Endometrial microvascular endothelial cells (primary cell): ENCODE results near the gene SLC36A4. TPM values are rescaled to one million over a fixed set of nuclear protein-coding genes. Genes with fewer than 3 reads are reported as not detected.
"Not testable (repeated sequence)": the region's sequence is repeated elsewhere in the genome, so short reads cannot be mapped to it uniquely, and the experiment has no call there.

Experiments used
- in situ Hi-C: cut with HindIII; loops from 2 replicates; pipeline ENCODE4 v1.10.0; 2017; ENCODE audit warnings: low sequenced_read_pairs, low pct_unique_long_range_greater_than_20kb; ENCODE audit errors: inconsistent ontology term
- total RNA-seq: library from RNA; depleted of rRNA; stranded (reverse); fragments of >200 nt; gene quantifications from one replicate; pipeline ENCODE4 v1.2.3, GENCODE V29; 2015; ENCODE audit errors: inconsistent ontology term

The SLC36A4 gene
- total RNA-seq: 3.3 TPM

DNA sequence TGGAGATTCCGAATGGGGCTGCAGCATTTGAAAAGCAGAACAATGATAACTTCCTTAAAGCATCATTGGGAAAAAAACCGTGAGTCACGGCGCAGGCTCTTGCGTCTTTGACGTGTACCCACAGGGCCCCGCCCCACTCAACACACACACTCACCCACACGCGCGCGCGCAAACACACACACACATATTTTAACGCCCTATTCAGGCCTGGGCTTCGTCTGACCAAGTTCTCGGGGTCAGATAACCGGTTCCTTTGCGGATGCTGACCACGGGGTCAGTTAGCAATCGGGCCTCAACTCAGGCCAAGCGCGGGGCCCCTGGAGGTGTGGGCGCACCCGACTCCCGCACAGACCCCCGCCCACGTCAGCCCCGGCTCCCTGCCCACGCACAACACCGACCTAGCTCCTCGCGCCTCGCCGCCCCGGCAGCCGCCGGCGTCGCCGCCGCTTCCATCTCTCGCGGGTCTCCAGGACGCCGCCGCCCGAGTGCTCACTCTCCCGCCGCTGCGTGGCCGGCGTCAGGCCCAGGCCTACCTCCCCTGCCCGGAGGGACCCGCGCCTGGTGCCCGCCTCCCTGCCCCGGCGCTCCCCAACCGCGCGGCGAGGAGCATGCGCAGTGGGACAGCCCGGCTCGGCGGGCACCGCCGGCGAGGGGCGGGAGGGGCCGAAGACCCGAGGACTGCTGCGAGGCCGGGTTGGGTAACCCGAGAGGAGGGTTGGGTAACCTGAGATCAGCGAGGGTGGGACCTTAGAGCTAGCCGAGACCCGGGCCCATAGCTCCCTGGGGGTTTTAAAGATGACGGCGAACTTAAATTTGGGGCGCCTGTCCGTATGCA is at the start of gene SLC36A4:
Gene SLC36A4, minus strand, starts transcription at position 612 of the 835 bp plus-strand sequence. Its CDS starts 159 bp downstream, at position 453.
- in situ Hi-C loops: no loop called here

DNA sequence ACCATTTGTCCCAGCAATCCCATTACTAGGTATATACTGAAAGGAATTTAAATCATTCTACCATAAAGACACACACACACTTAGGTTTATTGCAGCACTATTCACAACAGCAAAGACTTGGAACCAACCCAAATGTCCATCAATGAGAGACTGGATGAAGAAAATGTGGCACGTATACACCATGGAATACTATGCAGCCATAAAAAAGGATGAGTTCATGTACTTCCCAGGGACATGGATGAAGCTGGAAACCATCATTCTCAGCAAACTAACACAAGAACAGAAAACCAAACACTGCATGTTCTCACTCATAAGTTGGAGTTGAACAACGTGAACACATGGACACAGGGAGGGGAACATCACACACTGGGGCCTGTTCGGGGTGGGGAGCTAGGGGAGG is 49.0 kb upstream of the SLC36A4 start:
- in situ Hi-C loops: not testable (repeated sequence)

DNA sequence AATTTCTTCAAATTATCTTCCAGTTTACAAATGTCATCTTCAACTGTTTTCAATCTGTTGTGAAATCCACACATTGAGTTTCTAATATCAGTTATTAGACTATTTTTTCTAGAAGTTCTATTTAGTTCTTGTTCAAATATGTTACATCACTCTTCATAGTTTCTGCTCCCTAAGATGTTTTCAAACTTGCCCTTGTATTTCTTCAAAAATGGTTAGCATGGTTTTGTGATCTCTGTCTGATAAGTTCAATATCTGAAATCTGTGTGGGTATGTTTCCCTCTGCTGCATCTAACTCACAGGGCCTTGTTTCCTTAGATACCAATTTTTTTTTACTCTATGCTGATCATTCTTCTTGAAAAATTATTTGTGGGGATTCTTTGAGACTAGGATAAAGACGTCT is 46.2 kb upstream of the SLC36A4 start:
- in situ Hi-C loops: no loop called here

DNA sequence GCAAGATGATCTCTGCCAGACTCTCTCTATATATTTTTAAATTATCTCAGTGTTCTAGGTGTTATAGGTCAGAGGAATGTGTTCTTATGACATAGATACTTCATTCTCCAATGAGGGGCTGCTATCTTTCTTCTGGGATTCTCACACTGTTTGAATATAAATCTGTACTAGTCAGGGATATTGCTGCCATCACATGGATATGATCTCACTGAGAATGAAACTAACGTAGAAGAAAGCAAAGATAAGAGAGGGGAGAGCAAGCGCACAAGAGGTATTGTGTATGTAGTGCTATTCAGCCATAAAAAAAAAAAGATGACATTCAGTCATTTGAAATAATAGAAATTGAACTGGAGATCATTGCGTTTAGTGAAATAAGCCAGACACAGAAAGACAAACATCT is 42.2 kb upstream of the SLC36A4 start:
- in situ Hi-C loops: no loop called here

DNA sequence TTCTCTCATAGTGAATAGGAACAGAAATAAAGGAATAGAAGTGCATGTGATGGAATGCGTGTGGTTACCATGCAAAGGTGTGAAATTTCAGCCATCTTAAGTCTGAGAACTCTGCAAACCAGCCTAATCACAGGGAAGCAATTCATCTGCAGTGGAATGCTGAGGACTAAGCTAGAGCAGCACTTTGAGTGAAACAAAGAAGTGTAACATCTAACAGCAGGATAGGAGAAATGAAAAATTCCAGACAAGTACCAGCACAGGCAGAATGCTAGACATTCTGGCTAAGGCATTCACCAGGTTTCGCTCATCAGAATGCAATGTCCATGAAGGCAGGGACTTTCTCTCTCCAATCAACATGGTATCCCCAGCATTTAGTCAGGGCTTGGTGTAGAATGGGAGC is 41.2 kb upstream of the SLC36A4 start:
- in situ Hi-C loops: no loop called here

DNA sequence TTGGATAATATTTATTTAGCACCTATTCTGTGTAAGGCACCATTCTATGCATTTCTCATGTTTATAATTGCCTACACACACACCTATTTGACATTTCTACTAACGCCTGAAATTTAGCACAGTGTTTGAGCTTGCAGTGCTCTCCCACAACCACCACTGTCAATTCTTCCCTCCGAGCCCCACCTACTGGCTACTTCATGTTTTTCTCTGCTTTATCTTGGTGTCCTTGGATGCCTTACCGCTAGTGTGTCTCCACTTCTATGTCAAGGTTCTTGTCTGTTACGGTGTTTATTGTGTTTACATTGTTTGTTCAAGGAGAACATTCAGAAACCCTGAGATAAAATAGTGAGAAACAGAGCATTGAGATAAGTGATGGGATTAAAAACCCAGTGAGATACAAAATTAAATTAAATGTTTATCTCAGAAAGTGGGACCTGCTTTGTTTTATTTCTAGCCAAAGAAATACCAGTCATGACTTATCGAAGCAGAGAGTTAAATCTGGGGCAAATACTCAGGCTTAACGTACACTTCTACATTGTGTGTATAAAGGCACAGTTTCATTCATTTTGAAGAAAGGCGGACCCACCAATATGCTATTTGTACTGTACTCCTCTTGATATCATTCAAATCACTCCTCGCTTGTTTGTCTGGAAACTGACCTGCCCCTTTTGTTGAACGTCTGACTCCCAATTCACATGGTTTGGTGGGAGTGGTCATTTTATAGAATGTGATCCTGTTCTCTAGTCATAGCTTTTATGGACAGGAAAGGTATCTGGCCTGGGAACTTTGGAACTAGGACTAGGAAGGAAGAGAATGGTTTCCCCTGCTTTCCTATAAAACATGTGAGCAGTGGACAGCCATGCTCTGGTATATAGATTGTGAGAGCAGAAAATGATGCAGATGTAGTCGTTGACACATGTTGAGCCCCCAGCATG is 39.2 kb upstream of the SLC36A4 start:
- in situ Hi-C loops: no loop called here

DNA sequence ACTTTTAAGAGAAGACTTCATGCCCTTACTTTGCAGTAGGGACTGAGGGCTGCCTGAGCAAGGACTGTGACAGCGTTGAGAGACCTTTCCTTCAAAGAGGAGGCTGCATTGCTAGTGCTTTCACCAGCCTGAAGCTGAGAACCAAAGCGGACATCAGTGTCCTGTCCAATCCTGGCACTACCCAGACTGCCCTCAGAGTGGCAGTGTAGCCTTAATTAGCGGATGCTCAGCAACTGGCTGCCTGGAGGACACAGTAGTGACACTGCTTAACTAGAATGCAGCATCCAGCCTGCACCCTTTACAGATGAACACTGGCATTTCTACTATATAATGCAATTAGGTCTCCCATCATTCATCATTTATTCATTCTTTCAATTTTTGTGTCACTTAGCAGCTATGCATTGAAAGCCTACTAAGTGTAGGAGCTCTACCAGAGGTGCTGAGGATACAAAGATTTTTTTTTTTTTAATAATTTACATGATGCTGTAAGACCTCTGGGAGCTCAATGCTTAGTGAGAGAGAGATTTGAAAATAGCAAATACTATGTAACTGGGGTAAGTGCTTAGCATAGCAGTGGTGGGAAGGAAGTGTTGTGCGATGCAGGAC is 36.9 kb upstream of the SLC36A4 start:
- in situ Hi-C loops: no loop called here

DNA sequence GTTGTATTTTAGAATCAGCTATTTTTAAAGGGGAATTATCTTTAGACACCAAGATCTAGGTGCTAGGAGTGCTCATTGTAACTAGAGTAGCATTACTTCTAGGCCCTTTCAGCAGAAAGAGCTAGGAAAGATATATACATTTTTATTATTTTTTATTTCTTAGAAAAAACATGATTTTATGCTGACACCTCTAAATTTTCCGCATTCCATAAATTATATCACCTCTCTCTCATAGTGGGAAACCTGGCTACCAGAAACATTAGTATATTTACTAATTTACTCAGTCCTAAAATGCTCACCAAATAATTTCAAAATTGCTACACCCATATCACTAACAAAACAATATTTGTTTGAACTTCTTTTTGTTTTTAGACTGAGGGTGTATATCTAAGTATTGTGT is 32.1 kb upstream of the SLC36A4 start:
- in situ Hi-C loops: no loop called here

DNA sequence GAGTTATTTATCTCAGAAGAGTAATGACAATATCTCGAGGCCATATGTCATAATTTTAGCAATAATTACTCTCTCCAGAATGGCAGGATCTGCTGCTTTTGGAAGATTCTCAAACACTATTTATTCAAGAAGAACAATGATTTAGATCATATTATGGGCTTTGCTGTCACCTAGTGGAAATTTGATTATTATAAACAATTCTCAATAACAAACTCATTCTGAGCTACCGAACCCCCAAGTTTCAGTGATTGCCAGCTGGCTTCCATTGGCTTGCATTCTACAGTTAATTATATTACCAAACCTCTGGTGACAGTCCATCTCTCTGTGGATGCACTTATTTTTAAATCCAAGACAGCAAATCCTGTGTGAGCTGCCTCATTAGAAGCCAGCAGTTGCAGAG is 27.9 kb upstream of the SLC36A4 start:
- in situ Hi-C loops: no loop called here

DNA sequence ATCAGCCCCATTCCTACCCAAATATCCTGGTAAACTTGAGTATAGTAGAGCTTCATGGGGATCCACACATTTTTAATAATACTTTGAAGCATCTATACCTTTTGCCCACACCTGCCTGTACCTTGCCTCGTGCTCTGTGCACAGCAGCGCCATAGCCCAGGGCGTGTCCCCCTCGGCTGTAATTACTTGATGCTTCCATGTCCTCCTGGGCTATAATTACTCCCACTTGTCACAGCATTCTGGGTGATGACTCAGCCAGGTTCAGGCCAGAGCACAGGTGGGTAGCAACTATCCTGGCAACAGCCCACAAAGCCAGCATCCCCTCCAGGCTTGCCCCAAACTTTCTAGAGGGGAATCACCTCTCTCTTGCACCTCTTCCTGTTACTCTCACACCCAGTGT is 23.7 kb upstream of the SLC36A4 start:
- in situ Hi-C loops: no loop called here

DNA sequence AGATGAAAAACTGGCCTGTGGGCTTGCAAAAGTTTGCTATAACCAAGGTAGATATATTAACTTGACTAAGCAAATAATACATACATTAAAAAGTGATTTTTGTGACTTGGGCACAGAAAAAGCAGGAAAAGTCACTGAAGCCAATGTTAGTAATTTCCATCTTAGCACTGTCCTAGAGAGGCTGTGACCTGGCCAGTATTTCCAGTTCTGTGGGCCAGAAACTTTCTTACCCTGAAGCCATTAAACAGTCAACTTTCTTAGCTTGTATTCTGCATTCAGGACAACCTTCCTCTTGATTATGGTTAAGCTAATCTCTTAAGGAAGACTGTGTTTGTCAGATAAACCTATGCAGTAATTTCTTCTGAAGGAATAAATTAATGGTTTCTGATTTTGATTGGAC is 22.3 kb upstream of the SLC36A4 start:
- in situ Hi-C loops: no loop called here

DNA sequence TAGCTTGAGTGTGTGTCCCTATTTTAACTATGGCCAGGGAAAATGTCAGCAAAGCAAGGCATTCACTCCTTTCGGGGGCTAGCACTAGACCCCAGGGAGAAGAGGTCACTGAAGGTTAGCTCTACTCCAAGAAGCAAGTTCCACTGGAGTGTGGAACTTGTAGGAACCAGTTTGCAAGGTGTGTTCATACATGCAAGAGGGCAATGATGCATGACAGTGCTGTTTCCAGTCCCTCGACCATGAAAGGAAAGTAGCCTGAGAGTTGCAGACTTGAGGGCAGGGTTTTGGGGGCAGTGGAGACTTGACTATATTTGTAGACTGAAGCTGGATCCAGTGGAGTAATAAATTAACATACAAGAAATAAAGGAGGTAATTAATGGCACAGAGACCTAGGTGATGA is 21.6 kb upstream of the SLC36A4 start:
- in situ Hi-C loops: no loop called here

DNA sequence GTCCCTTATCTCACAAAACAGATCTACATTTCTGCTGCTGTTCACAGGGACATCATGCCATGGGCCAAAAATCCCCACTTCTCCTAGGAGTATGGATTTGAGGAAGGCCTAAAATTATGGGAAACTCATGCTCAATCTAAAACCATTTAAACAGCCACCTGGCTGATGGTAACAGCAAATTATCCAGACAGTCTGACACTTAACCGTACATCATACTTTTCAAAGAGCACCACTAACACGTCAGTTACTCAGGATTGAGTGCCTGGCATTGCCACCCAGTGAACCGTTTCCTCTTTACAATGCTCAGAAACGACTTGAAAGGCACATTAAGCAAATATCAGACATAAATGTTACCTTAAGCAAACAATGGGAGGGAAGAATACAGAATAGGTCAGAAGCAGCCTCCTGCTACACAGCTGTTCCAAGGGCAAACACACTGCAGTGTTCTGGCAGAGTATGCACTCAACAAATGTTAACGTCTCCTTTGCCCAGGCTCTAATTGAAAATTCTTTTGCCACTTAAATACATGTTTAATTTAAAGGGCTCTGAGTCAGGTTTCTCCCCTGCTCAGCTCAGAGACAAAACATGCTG is 18.8 kb upstream of the SLC36A4 start:
- in situ Hi-C loops: no loop called here

DNA sequence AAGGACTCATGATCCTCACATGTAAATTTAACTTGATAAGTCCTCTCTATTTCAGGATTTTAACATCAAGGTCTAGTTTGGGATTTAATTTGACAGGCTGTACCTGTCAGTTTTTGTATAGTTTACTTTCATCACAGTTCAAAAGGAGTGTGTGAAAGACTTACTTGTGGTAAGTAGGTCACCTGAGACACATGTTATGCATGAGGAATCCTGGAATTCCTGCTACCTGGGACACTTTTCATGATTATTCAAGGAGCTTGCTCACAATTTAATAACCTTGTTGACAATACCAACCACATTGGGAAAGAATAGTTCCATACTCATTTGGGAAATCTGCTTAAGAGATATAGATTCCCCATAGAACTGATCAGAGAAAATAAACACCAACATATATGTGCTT is 15.8 kb upstream of the SLC36A4 start:
- in situ Hi-C loops: no loop called here

DNA sequence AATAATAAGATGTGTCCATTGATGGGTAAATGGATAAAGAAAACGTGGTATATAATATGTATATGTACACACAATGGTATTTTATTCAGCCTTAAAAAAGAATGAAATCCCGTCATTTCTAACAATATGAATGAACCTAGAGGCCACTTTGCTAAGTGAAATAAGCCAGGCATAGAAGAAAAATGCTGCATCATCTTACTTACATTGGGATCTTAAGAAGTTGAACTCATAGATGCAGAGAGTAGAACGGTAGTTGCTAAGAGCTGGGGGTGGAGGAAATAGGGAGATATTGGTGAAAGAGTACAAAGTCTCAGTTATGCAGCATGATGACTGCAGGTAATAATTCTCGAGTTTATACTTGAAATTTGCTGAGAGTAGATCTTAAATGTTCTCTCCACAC is 14.3 kb upstream of the SLC36A4 start:
- in situ Hi-C loops: no loop called here

DNA sequence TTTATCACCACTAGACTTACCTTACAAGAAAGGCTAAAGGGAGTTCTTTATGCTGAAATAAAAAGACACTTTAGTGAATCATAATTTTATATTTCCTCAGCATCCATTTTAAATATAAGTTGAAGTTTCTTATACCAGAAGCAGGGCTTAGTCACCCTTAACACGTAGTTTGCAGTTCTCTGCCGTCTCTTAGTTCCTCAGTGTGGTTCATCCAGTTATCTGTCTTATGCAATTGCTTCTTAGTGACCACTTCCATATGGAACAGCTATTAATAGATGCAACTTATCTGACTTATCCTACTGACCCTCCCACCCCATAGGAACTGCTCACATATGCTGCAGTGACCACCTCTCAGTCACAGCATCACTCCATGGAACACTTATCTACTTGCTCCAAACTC is 11.7 kb upstream of the SLC36A4 start:
- in situ Hi-C loops: no loop called here

DNA sequence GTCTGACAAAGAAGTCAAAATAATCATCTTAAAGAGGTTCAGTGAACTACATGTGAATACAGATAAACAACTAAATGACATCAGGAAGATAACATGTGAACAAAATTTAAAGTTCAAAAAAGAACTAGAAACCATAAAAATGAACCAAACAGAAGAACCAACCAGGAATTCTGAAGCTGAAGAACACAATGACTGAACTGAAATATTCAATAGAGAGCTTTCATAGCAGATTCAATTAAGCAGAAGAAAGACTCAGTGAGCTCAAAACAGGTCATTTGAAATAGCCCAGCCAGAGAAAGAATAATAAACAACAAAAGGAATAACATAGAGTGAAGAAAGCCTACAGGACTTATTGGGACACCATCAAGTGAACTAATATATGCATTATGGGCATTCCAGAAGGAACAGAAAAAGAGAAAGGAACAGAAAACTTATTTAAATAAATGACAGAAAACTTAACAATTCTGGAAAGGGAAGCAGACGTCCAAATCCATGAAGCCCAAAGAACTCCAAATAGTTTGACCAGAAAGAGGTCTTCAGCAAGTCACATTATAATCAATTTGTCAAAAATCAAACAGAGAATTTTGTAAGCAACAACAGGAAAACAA is 11.0 kb upstream of the SLC36A4 start:
- in situ Hi-C loops: no loop called here

DNA sequence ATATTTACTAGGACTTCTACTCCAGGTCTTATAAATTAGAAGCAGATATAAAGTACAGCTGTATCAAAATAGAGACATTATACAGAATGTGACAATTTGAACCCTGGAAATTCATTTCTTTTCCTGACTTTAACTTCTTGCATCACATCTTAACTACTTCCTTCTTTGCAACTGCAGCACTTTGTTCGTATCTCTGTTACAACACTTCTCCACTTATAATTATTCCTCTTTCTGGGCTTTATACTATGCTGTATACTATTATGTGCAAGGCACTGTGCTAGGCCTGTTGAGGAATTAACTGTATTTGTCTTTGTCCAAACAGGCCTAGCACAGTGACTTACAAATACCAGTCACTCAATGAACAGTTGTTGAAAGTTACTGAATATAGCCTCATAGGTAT is 1.8 kb upstream of the SLC36A4 start:
- in situ Hi-C loops: no loop called here
